Activated CD8-positive, alpha-beta memory T cell treated with anti-CD3 and anti-CD28 coated beads, Interleukin-2, amount 10 ng/mL, durations not matched to agents 7 days and 5 days (primary cell): ENCODE results near the gene AHCYL2. TPM values are rescaled to one million over a fixed set of nuclear protein-coding genes. Genes with fewer than 3 reads are reported as not detected.
A peak's percentile ranks its signal among the peaks of the same experiment; 100 is the strongest.
"Not testable (repeated sequence)": the region's sequence is repeated elsewhere in the genome, so short reads cannot be mapped to it uniquely, and the experiment has no call there.

Experiments used
- ATAC-seq: fragments of 150-1000 bp; cut with Tn5 transposase; one replicate; pipeline ENCODE4 v1.10.0; 2021; ENCODE audit warnings: moderate library complexity
- CTCF ChIA-PET: fragments of 350-600 bp; sonication (Branson Sonifier 250); formaldehyde crosslinking; loops from one replicate; lab custom pipeline; 2021; ENCODE audit warnings: antibody characterized with exemption; lab: Charles Lee
- DNase-seq: peaks from one replicate; pipeline ENCODE4 v3.0.0-alpha.2; 2020
- H3K27ac Mint-ChIP-seq: one replicate; pipeline ENCODE4 v1.8.0; 2021; ENCODE audit warnings: mild to moderate bottlenecking, mixed read lengths
- H3K27me3 Mint-ChIP-seq: one replicate; pipeline ENCODE4 v1.8.0; 2021; ENCODE audit warnings: mixed read lengths
- H3K36me3 Mint-ChIP-seq: one replicate; pipeline ENCODE4 v1.8.0; 2021; ENCODE audit warnings: mild to moderate bottlenecking, mixed read lengths
- H3K4me1 Mint-ChIP-seq: one replicate; pipeline ENCODE4 v1.8.0; 2021; ENCODE audit warnings: mixed read lengths
- H3K4me3 Mint-ChIP-seq: one replicate; pipeline ENCODE4 v1.8.0; 2021; ENCODE audit warnings: mild to moderate bottlenecking, moderate library complexity, mixed read lengths
- H3K9me3 Mint-ChIP-seq: one replicate; pipeline ENCODE4 v1.8.0; 2022; ENCODE audit warnings: low read depth, mixed read lengths
- total RNA-seq, 2 experiments: library from RNA; stranded (reverse); gene quantifications; one replicate each; pipeline ENCODE4 v1.2.3, GENCODE V29; 2021

The AHCYL2 gene
- total RNA-seq, 2 experiments from 2014 or later, result 12.7 to 12.8 TPM

- CTCF ChIA-PET, result interaction anchor here (2.3 kb wide), 1 partner anchor 12 kb away, joined by 7 read pairs; no protein-coding TSS in a partner anchor
- ATAC-seq (no peak), DNase-seq (no peak)
Measured at GRCh38 chr7:129356176-129356575, 131.3 kb downstream of the AHCYL2 start.

GRCh38 chr7:129359176-129359575 lies 134.3 kb downstream of the AHCYL2 start:
- Mint-ChIP-seq H3K4me3 (no peak overlapping the region), H3K9me3 (no peaks in the 10 kb centered on the region), H3K36me3 (no peaks in the 10 kb centered on the region), H3K27me3 (no peaks in the 10 kb centered on the region), H3K27ac (no peak overlapping the region), H3K4me1 (peaks cover 9% of the 10 kb centered on the region)
- CTCF ChIA-PET, result interaction anchor here (1.1 to 2.1 kb wide), 3 partner anchors 9 to 285 kb away, joined by 3 to 14 read pairs (median 4); no protein-coding TSS in a partner anchor
- DNase-seq (no peak), ATAC-seq (no peak)

More at GRCh38 chr7:129356176-129356575, 131.3 kb downstream of the AHCYL2 start:
- no peak overlapping the region for H3K4me3 Mint-ChIP-seq
- H3K27me3 Mint-ChIP-seq, result no peaks in the 10 kb centered on the region
- no peak overlapping the region for H3K27ac Mint-ChIP-seq
- peaks cover 10% of the 10 kb centered on the region for H3K4me1 Mint-ChIP-seq
- H3K36me3 Mint-ChIP-seq, result no peaks in the 10 kb centered on the region
- no peaks in the 10 kb centered on the region for H3K9me3 Mint-ChIP-seq

- H3K4me1 Mint-ChIP-seq, result peaks cover 9% of the 10 kb centered on the region
- H3K27ac Mint-ChIP-seq, result no peak overlapping the region
- H3K27me3 Mint-ChIP-seq, result no peaks in the 10 kb centered on the region
- DNase-seq, result no peak
- no peak overlapping the region for H3K4me3 Mint-ChIP-seq
- H3K9me3 Mint-ChIP-seq, result no peaks in the 10 kb centered on the region
- ATAC-seq, result no peak
- no peaks in the 10 kb centered on the region for H3K36me3 Mint-ChIP-seq
- CTCF ChIA-PET, result interaction anchor here (1.1 to 2.1 kb wide), 3 partner anchors 9 to 284 kb away, joined by 3 to 14 read pairs (median 4); no protein-coding TSS in a partner anchor
Measured at GRCh38 chr7:129359638-129360037, 134.8 kb downstream of the AHCYL2 start.

GRCh38 chr7:129361771-129362170 lies 136.9 kb downstream of the AHCYL2 start:
- Mint-ChIP-seq H3K36me3 (no peaks in the 10 kb centered on the region), H3K27me3 (no peaks in the 10 kb centered on the region), H3K9me3 (no peaks in the 10 kb centered on the region), H3K27ac (no peak overlapping the region), H3K4me1 (peaks cover 12% of the 10 kb centered on the region), H3K4me3 (no peak overlapping the region)
- ATAC-seq (no peak), DNase-seq (no peak)
- CTCF ChIA-PET, result interaction anchor here (0.9 to 2.1 kb wide), 6 partner anchors 15 to 464 kb away, joined by 3 to 8 read pairs (median 4); no protein-coding TSS in a partner anchor

- DNase-seq, result no peak
- Mint-ChIP-seq H3K27me3 (no peaks in the 10 kb centered on the region), H3K27ac (no peak overlapping the region), H3K4me3 (no peak overlapping the region), H3K36me3 (no peaks in the 10 kb centered on the region), H3K4me1 (peaks cover 17% of the 10 kb centered on the region), H3K9me3 (no peaks in the 10 kb centered on the region)
- CTCF ChIA-PET, result interaction anchor here (0.9 to 2.1 kb wide), 4 partner anchors 14 to 463 kb away, joined by 3 to 8 read pairs (median 6); no protein-coding TSS in a partner anchor
- no peak for ATAC-seq
Measured at GRCh38 chr7:129362496-129362895, 137.7 kb downstream of the AHCYL2 start.

GRCh38 chr7:129367349-129367699 lies 142.5 kb downstream of the AHCYL2 start:
- peaks cover 35% of the 10 kb centered on the region for H3K4me1 Mint-ChIP-seq
- H3K4me3 Mint-ChIP-seq, result peak overlapping the region; percentile 70
- no peak for ATAC-seq

GRCh38 chr7:129367700-129368388 lies 143.0 kb downstream of the AHCYL2 start:
- Mint-ChIP-seq H3K4me1 (peaks cover 40% of the 10 kb centered on the region), H3K4me3 (peak overlapping the region; percentile 70), H3K27ac (peak overlapping the region; percentile 87), H3K27me3 (no peaks in the 10 kb centered on the region), H3K36me3 (no peaks in the 10 kb centered on the region), H3K9me3 (no peaks in the 10 kb centered on the region)
- peak; percentile 83 for ATAC-seq
- CTCF ChIA-PET, result interaction anchor here (0.6 to 5.2 kb wide), 57 partner anchors 9 to 643 kb away, joined by 3 to 90 read pairs (median 4); partner anchors contain the start of genes NRF1 and STRIP2
- peak; percentile 88 for DNase-seq

More at GRCh38 chr7:129367349-129367699, 142.5 kb downstream of the AHCYL2 start:
- DNase-seq, result no peak
- no peaks in the 10 kb centered on the region for H3K9me3 Mint-ChIP-seq
- CTCF ChIA-PET, result interaction anchor here (0.7 to 5.2 kb wide), 52 partner anchors 8 to 643 kb away, joined by 3 to 90 read pairs (median 5); partner anchors contain the start of genes NRF1 and STRIP2
- H3K27ac Mint-ChIP-seq, result peak overlapping the region; percentile 87
- no peaks in the 10 kb centered on the region for H3K36me3 Mint-ChIP-seq
- no peaks in the 10 kb centered on the region for H3K27me3 Mint-ChIP-seq

- CTCF ChIA-PET, result interaction anchor here (0.6 to 5.2 kb wide), 41 partner anchors 9 to 642 kb away, joined by 3 to 90 read pairs (median 6); partner anchors contain the start of genes NRF1 and STRIP2
- H3K36me3 Mint-ChIP-seq, result no peaks in the 10 kb centered on the region
Measured at GRCh38 chr7:129368389-129368986, 143.7 kb downstream of the AHCYL2 start.

GRCh38 chr7:129369447-129369846 lies 144.6 kb downstream of the AHCYL2 start:
- H3K4me1 Mint-ChIP-seq, result peaks cover 48% of the 10 kb centered on the region

More at GRCh38 chr7:129368389-129368986, 143.7 kb downstream of the AHCYL2 start:
- Mint-ChIP-seq H3K4me3 (peak overlapping the region; percentile 70), H3K9me3 (no peaks in the 10 kb centered on the region), H3K27ac (peak overlapping the region; percentile 87), H3K27me3 (no peaks in the 10 kb centered on the region), H3K4me1 (peaks cover 44% of the 10 kb centered on the region)
- DNase-seq, result peak; percentile 59
- ATAC-seq, result peak; percentile 47

GRCh38 chr7:129370812-129371211 lies 146.0 kb downstream of the AHCYL2 start:
- Mint-ChIP-seq H3K27me3 (no peaks in the 10 kb centered on the region), H3K4me1 (peaks cover 54% of the 10 kb centered on the region), H3K36me3 (no peaks in the 10 kb centered on the region), H3K4me3 (no peak overlapping the region), H3K27ac (no peak overlapping the region), H3K9me3 (no peaks in the 10 kb centered on the region)
- DNase-seq (no peak), ATAC-seq (no peak)
- CTCF ChIA-PET, result interaction anchor here (1.3 to 5.2 kb wide), 7 partner anchors 8 to 152 kb away, joined by 3 to 90 read pairs (median 6); partner anchors contain the start of gene STRIP2

More at GRCh38 chr7:129369447-129369846, 144.6 kb downstream of the AHCYL2 start:
- ATAC-seq, H3K27ac Mint-ChIP-seq, DNase-seq, H3K36me3 Mint-ChIP-seq, H3K27me3 Mint-ChIP-seq, H3K4me3 Mint-ChIP-seq, H3K9me3 Mint-ChIP-seq: not testable (repeated sequence)
- CTCF ChIA-PET, result interaction anchor here (0.6 to 5.2 kb wide), 10 partner anchors 8 to 242 kb away, joined by 3 to 90 read pairs (median 18); partner anchors contain the start of genes NRF1 and STRIP2

- ATAC-seq (no peak), DNase-seq (no peak)
- Mint-ChIP-seq H3K4me1 (peaks cover 57% of the 10 kb centered on the region), H3K27me3 (no peaks in the 10 kb centered on the region), H3K36me3 (no peaks in the 10 kb centered on the region), H3K27ac (no peak overlapping the region), H3K4me3 (no peak overlapping the region), H3K9me3 (no peaks in the 10 kb centered on the region)
- CTCF ChIA-PET, result interaction anchor here (1.3 to 5.2 kb wide), 5 partner anchors 9 to 100 kb away, joined by 3 to 90 read pairs (median 8); partner anchors contain the start of gene STRIP2
Measured at GRCh38 chr7:129371487-129371886, 146.7 kb downstream of the AHCYL2 start.

GRCh38 chr7:129373651-129374428 lies 149.0 kb downstream of the AHCYL2 start:
- peak overlapping the region; percentile 43 for H3K27ac Mint-ChIP-seq

More at GRCh38 chr7:129373651-129374428, 149.0 kb downstream of the AHCYL2 start:
- no peaks in the 10 kb centered on the region for H3K27me3 Mint-ChIP-seq
- no peak for DNase-seq
- ATAC-seq, result no peak
- CTCF ChIA-PET, result interaction anchor here (1.0 to 3.1 kb wide), 5 partner anchors 31 to 155 kb away, joined by 3 to 11 read pairs (median 5); partner anchors contain the start of gene STRIP2
- H3K4me3 Mint-ChIP-seq, result no peak overlapping the region
- H3K36me3 Mint-ChIP-seq, result peaks cover 2% of the 10 kb centered on the region
- H3K9me3 Mint-ChIP-seq, result no peaks in the 10 kb centered on the region
- H3K4me1 Mint-ChIP-seq, result peaks cover 51% of the 10 kb centered on the region
